GM12874 (cell line): ENCODE measurements around the gene CTU1.

Experiments used
- CTCF ChIP-seq: IDR thresholded peaks from 2 replicates; pipeline ENCODE4 v1.5.1; 2011; ENCODE audit warnings: low read depth, mild to moderate bottlenecking, control low read depth, low read length, moderate library complexity; ENCODE audit not compliant: insufficient read depth

CTU1 gene

GRCh38 chr19:51065221-51065960 is 42.8 kb downstream of the CTU1 start:
- TF ChIP-seq CTCF: no peak

- TF ChIP-seq CTCF: no peak
Measured at GRCh38 chr19:51064534-51065220, 43.5 kb downstream of the CTU1 start, which contains the start of gene KLK13. Gene KLK13 (minus strand): TSS chr19:51065092. CDS start chr19:51065067, 25 bp downstream.

- TF ChIP-seq CTCF: no peak
Measured at GRCh38 chr19:51063664-51064063, 44.5 kb downstream of the CTU1 start.

GRCh38 chr19:51060973-51061372 is 47.2 kb downstream of the CTU1 start:
- no peak for TF ChIP-seq CTCF

- no peak for TF ChIP-seq CTCF
Measured at GRCh38 chr19:51060336-51060735, 47.9 kb downstream of the CTU1 start.

- no peak for TF ChIP-seq CTCF
Measured at GRCh38 chr19:51059715-51060114, 48.5 kb downstream of the CTU1 start.

- TF ChIP-seq CTCF: no peak
Measured at GRCh38 chr19:51055866-51056265, 52.3 kb downstream of the CTU1 start.
